OCI-LY1 (cell line): ENCODE data around the gene GNG13.

ENCODE experiments used
- EZH2 ChIP-seq: fragments of 200-600 bp; sonication (generic), shearing (Covaris generic); IDR thresholded peaks from 2 replicates; pipeline ENCODE4 v1.8.0; 2017; ENCODE audit warnings: borderline replicate concordance, mixed run types, mild to moderate bottlenecking, antibody characterized with exemption, low read length, moderate library complexity, mixed read lengths
- TF ChIP-seq, protein P1 (sequence below): fragments of 200-600 bp; sonication (generic), shearing (Covaris generic); IDR thresholded peaks from 2 replicates; pipeline ENCODE4 v1.5.1; 2017; ENCODE audit warnings: mild to moderate bottlenecking, antibody characterized with exemption, low read length, moderate library complexity, mixed read lengths

DNA sequence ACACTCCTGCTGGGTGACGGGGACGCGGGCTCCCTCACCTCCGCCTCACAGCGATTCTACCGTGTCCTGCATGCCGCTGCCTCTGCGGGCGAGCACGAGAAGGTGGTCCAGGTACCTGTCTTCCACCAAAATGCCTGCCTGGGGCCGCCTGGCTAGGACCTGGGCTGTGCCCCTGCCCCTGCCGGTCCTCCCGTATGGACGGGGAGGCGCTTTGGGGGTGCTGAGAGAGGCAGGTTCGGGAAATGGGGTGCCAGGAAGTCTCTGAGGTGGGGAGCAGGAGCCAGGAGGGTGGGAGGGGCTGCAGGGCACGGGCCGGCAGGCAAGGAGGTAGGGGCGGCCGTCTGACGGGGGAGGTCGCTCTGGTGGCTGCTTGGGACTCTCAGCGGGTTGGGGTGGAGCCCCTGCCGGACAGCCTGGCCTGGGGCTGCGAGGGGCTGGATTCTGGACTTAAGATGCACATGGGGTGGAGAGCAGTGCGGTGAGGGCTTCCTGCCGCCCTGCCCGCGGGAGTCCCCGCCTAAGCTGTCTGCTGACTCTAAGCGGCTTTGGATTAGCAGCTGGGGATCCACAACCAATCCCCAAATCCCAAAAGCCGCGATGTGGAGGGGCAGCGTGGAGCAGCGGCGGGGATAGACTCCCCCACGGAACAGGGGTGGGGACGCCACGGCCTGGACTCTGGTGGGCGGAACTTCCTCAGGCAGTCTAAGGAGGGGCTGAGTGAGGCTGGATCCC, 6.3 kb downstream of the GNG13 start:
- TF ChIP-seq, protein P1, sequence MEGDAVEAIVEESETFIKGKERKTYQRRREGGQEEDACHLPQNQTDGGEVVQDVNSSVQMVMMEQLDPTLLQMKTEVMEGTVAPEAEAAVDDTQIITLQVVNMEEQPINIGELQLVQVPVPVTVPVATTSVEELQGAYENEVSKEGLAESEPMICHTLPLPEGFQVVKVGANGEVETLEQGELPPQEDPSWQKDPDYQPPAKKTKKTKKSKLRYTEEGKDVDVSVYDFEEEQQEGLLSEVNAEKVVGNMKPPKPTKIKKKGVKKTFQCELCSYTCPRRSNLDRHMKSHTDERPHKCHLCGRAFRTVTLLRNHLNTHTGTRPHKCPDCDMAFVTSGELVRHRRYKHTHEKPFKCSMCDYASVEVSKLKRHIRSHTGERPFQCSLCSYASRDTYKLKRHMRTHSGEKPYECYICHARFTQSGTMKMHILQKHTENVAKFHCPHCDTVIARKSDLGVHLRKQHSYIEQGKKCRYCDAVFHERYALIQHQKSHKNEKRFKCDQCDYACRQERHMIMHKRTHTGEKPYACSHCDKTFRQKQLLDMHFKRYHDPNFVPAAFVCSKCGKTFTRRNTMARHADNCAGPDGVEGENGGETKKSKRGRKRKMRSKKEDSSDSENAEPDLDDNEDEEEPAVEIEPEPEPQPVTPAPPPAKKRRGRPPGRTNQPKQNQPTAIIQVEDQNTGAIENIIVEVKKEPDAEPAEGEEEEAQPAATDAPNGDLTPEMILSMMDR = no peak
- TF ChIP-seq EZH2 = no peak
